Measurements from ENCODE around the gene MYO1G.
"Not testable (repeated sequence)": the region's sequence is repeated elsewhere in the genome, so short reads cannot be mapped to it uniquely, and the experiment has no call there.

The MYO1G gene

GRCh38 chr7:44999245-45000092, 20.7 kb upstream of the MYO1G start:
- DNase-seq, result peak; percentile 99

DNA sequence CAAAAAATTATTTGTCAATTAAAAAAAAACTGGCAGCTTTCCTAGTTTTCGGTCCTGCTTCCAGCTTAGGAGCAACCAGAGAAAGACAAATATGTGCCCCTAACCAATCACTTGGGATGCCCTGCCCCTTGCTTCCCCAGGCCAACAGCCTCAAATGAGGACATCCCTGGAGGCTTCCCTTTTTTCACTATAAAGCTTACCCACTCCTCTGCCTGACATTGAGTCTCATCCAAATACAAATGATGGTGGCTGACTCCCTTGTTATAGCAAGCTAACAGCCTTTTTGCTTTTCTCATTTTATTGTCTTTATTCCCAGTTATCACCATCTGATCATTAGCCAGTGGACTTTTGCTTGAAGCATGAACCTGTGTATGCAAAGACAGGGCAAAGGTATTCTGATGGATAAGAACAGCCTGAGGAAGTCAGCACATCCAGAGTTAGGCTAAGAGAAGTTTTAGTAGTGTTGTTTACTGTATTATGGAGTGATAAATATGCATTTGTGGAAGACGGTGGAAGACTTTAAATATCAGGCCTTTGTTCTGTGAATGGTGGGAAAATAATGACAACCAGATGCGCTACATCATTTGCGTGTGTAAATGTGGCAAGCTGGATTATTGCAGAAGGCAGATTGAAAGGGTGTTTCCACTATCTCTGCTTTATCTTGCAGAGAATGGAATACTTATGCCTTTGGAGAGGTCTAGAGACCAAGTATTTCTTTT, 19.5 kb upstream of the MYO1G start:
- DNase-seq, result no peak

- peak; percentile 54 for DNase-seq
Observed at GRCh38 chr7:44995555-44996493, 17.0 kb upstream of the MYO1G start.

DNA sequence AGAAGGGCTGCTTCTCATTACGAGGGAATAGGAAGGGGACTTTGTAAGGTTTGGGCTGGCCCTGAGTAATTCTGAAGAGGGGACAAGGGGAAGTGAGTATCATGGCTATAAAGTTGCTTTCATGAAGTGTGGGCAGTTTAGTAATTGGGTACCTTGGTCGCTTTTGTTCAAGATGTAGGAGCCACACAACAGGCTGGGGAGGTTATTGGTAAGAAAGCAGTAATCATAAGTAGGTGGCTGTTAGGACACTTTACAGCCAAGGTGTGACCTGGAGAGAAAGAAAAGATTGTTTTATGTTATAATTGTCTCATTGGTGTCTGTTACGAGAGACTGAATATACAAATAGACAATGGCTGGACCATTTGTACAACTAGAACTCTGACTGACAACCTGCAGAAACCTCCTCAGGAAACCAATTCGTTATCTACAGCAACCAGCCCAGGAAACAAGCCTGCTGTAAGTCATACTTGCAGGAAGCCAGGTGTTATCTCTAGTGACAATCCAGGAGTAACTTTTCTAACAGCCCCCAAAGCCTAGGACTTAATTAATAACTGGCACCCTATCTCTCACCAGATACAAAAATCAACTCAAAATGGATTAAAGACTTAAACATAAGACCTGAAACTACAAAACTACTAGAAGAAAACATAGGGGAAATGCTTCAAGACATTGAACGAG, 16.2 kb upstream of the MYO1G start:
- DNase-seq, result peak; percentile 52

DNA sequence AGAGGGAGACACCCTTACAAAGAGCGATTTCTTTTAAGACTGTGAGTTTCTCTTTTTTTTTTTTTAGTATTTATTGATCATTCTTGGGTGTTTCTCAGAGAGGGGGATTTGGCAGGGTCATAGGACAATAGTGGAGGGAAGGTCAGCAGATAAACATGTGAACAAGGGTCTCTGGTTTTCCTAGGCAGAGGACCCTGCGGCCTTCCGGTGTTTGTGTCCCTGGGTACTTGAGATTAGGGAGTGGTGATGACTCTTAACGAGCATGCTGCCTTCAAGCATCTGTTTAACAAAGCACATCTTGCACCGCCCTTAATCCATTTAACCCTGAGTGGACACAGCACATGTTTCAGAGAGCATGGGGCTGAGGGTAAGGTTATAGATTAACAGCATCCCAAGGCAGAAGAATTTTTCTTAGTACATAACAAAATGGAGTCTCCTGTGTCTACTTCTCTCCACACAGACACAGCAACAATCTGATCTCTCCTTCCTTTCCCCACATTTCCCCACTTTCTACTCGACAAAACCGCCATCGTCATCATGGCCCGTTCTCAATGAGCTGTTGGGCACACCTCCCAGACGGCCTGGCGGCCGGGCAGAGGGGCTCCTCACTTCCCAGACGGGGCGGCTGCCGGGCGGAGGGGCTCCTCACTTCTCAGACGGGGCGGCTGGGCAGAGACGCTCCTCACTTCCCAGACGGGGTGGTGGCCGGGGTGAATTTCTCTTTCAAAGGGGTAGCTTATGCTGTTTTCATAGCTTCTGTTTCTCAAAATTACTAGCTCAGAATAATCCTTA, 13.4 kb upstream of the MYO1G start:
- DNase-seq, result not testable (repeated sequence)

GRCh38 chr7:44990109-44991023, 11.6 kb upstream of the MYO1G start:
- DNase-seq, result no peak

DNA sequence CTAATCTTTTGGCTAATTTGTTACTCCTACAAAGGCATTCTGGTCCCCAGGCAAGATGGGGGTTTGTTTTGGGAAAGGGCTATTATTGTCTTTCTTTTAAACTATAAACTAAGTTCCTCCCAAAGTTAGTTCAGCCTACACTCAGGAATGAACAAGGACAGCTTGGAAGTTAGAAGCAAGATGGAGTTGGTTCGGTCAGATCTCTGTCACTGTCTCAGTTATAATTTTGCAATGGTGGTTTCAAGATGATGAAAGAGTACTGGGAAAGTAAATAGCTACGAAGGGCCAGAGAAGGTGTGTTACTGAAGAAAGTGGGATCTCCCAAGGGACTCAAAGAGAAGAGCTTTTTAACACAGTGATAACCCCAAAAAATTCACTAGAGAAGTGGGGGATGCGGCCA, 10.3 kb upstream of the MYO1G start:
- DNase-seq, result no peak

DNA sequence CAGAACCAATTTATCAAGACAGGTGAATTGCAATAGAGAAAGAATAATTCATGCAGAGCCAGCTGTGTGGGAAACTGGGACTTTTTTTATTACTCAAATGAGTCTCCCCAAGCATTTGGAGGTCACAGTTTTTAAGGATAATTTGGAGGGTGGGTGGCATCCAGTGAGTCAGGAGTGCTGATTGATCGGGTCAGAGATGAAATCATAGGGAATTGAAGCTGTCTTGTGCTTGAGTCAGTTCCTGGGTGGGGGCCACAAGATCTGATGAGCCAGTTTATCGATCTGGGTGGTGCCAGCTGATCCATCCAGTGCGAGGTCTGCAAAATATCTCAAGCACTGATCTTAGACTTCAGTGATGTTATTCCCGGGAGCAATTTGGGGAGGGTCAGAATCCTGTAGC, 9.9 kb upstream of the MYO1G start:
- DNase-seq, result no peak

GRCh38 chr7:44987996-44988395, 9.2 kb upstream of the MYO1G start:
- no peak for DNase-seq

- DNase-seq, result no peak
Observed at GRCh38 chr7:44987457-44987856, 8.6 kb upstream of the MYO1G start.

- DNase-seq, result peak; percentile 94
Observed at GRCh38 chr7:44986218-44987053, 7.6 kb upstream of the MYO1G start.

- DNase-seq, result no peak
Observed at GRCh38 chr7:44985900-44986217, 7.0 kb upstream of the MYO1G start.

DNA sequence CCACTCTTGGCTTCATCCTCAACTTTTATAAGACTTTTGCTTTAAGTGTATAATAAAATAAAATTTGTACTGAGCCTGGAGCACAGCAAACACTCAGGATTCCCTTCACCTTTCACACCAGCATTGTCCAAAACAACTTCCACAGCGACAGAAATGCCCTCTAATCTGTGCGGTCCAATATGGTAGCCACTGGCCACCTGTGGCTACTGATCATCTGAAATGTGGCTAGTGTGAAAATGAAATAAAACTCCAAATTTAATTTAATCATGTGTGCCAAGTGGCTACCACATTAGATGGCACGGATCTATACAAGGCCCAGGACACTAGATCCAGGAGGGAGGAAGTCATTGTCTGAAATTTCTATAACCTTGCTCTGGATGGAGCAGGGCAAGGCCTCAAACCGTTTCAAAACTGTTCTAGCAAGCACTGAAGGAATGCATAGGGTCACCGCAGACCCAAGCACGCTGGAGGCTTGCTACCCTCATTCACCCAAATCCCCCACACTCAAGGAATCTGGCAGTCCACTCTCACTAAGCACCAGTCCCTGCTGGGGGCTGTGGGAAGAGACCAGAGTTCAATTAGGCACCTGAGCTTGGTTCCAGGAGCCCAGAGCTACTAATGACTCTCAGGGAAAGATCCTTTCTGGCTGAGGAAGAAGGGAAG, 6.3 kb upstream of the MYO1G start:
- no peak for DNase-seq

GRCh38 chr7:44984478-44984758, 5.6 kb upstream of the MYO1G start:
- DNase-seq, result no peak

DNA sequence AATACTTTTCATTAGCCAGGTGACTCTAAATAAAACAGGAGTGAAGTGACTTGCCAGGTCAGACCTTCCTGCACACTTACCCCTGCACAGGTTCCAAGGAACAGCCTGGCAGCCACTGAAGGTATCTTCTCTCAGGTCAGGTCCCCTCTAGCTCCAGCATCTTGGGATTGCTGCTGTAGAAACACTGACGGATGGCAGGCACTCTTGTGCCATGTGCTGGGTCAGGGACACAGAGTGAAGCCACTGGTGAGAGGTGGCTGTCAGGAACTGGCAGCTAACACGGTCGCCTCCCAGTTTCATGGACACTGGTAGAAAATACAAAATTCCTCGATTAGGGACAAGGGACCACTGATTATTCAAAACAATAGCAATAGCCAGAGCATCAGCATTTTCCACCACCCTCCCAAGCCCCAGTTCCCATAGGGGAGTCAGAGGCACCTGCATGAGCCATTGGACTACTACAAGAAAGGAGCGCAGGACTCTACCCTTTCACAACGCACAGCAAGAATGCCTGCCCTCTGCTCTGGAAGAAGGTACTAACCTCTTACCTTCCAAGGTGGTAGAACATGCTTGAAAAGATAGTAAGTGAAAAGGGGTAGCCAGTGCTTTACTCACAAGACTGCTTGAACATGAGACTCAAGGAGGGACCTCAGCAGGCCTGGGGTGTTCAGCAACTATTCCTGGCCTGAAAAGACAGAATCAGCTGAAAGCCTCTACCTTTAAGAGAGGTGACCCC, 5.1 kb upstream of the MYO1G start:
- DNase-seq, result no peak

DNA sequence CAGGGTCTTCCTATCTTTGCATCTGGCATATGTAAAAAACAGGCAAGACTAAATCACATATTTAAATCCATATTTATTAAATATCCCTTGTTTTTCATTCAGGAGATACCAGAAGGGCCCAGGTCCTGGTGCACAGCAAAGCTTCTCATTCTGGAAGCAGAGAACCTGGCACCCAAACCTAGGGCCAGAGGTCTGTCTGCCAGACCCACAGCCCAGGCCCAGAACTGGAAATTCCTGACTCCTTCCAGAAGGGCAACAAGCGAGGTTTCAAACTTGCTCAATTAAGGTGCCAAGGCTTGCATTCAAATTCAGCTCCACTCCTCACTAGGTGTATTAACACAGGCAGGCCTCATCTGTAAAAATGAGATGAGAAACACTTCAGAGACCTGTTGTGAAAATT, 4.2 kb upstream of the MYO1G start:
- DNase-seq, result no peak

- no peak for DNase-seq
Observed at GRCh38 chr7:44982535-44982923, 3.7 kb upstream of the MYO1G start.

DNA sequence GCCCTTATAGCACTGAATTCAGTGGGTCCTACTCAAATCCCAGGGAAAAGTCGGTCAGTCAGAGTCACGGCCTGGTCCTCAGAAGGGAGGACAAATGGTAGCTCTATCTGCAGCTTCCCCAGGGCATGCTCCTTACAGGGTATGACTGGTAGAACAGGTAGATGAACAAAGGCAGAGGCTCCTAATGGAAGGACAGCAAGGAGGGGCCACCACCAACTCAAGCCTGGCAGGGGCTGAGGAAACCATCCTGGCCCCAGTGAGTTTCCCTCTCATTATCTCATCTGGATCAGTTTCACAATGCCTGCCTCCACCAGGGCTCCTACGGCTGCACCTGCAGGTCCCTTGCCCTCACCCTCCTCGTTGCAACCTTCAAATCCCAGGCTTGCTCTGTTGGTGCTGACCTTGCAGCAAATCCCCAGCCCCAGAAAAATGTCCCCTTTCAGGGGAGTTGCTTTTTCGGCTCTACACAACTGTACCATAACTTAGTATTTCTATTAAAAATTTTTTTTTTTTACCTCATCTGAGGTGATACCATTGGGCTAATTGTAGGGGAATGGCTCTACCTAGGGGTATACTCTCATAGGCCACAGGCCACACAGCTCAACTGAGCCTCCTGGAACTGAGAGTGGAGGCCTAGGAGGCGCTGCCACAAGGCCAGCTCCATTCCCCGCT, 2.4 kb upstream of the MYO1G start:
- DNase-seq, result peak; percentile 28

Measured in CD4-positive, alpha-beta T cell treated with Interleukin-12 subunit alpha and Interleukin-12 subunit beta, for 1 hour (primary cell).